ENCODE results near the gene AOPEP.
A peak's percentile ranks its signal among the peaks of the same experiment; 100 is the strongest.

The AOPEP gene

GRCh38 chr9:95085036-95085770 lies 358.7 kb downstream of the AOPEP start:
- peak; percentile 23 for DNase-seq (ENCODE audit: low read depth, low spot score)
- no peak overlapping the region for H3K4me3 ChIP-seq (ENCODE audit: low read length)

GRCh38 chr9:95085861-95086563 lies 359.5 kb downstream of the AOPEP start:
- H3K4me3 ChIP-seq (ENCODE audit: low read length) = no peak overlapping the region
- DNase-seq (ENCODE audit: low read depth, low spot score) = no peak

- no peak overlapping the region for H3K4me3 ChIP-seq (ENCODE audit: low read length)
- no peak for DNase-seq (ENCODE audit: low read depth, low spot score)
Observed at GRCh38 chr9:95086564-95086955, 360.1 kb downstream of the AOPEP start.

- no peak overlapping the region for H3K4me3 ChIP-seq (ENCODE audit: low read length)
- DNase-seq (ENCODE audit: low read depth, low spot score) = peak; percentile 21
Observed at GRCh38 chr9:95087659-95088242, 361.3 kb downstream of the AOPEP start.

GRCh38 chr9:95088421-95089161 lies 362.1 kb downstream of the AOPEP start:
- DNase-seq (ENCODE audit: low read depth, low spot score) = no peak
- no peak overlapping the region for H3K4me3 ChIP-seq (ENCODE audit: low read length)

GRCh38 chr9:95089257-95090022 lies 362.9 kb downstream of the AOPEP start:
- DNase-seq (ENCODE audit: low read depth, low spot score) = peak; percentile 70
- H3K4me3 ChIP-seq (ENCODE audit: low read length) = no peak overlapping the region

GRCh38 chr9:95090023-95090791 lies 363.7 kb downstream of the AOPEP start:
- no peak for DNase-seq (ENCODE audit: low read depth, low spot score)
- H3K4me3 ChIP-seq (ENCODE audit: low read length) = no peak overlapping the region

- DNase-seq (ENCODE audit: low read depth, low spot score) = no peak
- no peak overlapping the region for H3K4me3 ChIP-seq (ENCODE audit: low read length)
Observed at GRCh38 chr9:95090871-95091577, 364.5 kb downstream of the AOPEP start.

GRCh38 chr9:95091601-95092261 lies 365.2 kb downstream of the AOPEP start:
- no peak for DNase-seq (ENCODE audit: low read depth, low spot score)
- H3K4me3 ChIP-seq (ENCODE audit: low read length) = no peak overlapping the region

GRCh38 chr9:95092262-95093072 lies 366.0 kb downstream of the AOPEP start:
- H3K4me3 ChIP-seq (ENCODE audit: low read length) = no peak overlapping the region

GRCh38 chr9:95093586-95093985 lies 367.1 kb downstream of the AOPEP start:
- H3K4me3 ChIP-seq (ENCODE audit: low read length) = no peak overlapping the region
- no peak for DNase-seq (ENCODE audit: low read depth, low spot score)

More at GRCh38 chr9:95092262-95093072, 366.0 kb downstream of the AOPEP start:
- peak; percentile 17 for DNase-seq (ENCODE audit: low read depth, low spot score)

GRCh38 chr9:95094002-95094401 lies 367.5 kb downstream of the AOPEP start:
- DNase-seq (ENCODE audit: low read depth, low spot score) = no peak
- no peak overlapping the region for H3K4me3 ChIP-seq (ENCODE audit: low read length)

GRCh38 chr9:95095641-95096355 lies 369.3 kb downstream of the AOPEP start:
- no peak overlapping the region for H3K4me3 ChIP-seq (ENCODE audit: low read length)
- DNase-seq (ENCODE audit: low read depth, low spot score) = no peak

GRCh38 chr9:95096381-95096780 lies 369.9 kb downstream of the AOPEP start:
- H3K4me3 ChIP-seq (ENCODE audit: low read length) = no peak overlapping the region
- no peak for DNase-seq (ENCODE audit: low read depth, low spot score)

- H3K4me3 ChIP-seq (ENCODE audit: low read length) = no peak overlapping the region
- DNase-seq (ENCODE audit: low read depth, low spot score) = no peak
Observed at GRCh38 chr9:95096807-95097206, 370.3 kb downstream of the AOPEP start.

GRCh38 chr9:95097279-95097678 lies 370.8 kb downstream of the AOPEP start:
- no peak for DNase-seq (ENCODE audit: low read depth, low spot score)
- no peak overlapping the region for H3K4me3 ChIP-seq (ENCODE audit: low read length)
